ENCODE data around the gene ITPR1.

The ITPR1 gene

GRCh38 chr3:4546346-4547178 lies 53.4 kb downstream of the ITPR1 start:
- H3K4me3 ChIP-seq (ENCODE audit: control insufficient read depth, low read depth, low read length) = no peak overlapping the region
- DNase-seq (ENCODE audit: low read depth) = no peak

GRCh38 chr3:4547799-4548198 lies 54.7 kb downstream of the ITPR1 start:
- H3K4me3 ChIP-seq (ENCODE audit: control insufficient read depth, low read depth, low read length) = no peak overlapping the region
- DNase-seq (ENCODE audit: low read depth) = no peak
- TF ChIP-seq CTCF (conservative IDR thresholded peaks at IDR 0.05; ENCODE audit: control insufficient read depth, insufficient read depth, low read depth, low read length) = no peak

More at GRCh38 chr3:4546346-4547178, 53.4 kb downstream of the ITPR1 start:
- TF ChIP-seq CTCF (conservative IDR thresholded peaks at IDR 0.05; ENCODE audit: control insufficient read depth, insufficient read depth, low read depth, low read length) = no peak

GRCh38 chr3:4548356-4548755 lies 55.2 kb downstream of the ITPR1 start:
- no peak for TF ChIP-seq CTCF (conservative IDR thresholded peaks at IDR 0.05; ENCODE audit: control insufficient read depth, insufficient read depth, low read depth, low read length)
- no peak overlapping the region for H3K4me3 ChIP-seq (ENCODE audit: control insufficient read depth, low read depth, low read length)
- DNase-seq (ENCODE audit: low read depth) = no peak

- TF ChIP-seq CTCF (conservative IDR thresholded peaks at IDR 0.05; ENCODE audit: control insufficient read depth, insufficient read depth, low read depth, low read length) = no peak
- no peak overlapping the region for H3K4me3 ChIP-seq (ENCODE audit: control insufficient read depth, low read depth, low read length)
- DNase-seq (ENCODE audit: low read depth) = no peak
Observed at GRCh38 chr3:4548780-4549179, 55.6 kb downstream of the ITPR1 start.

GRCh38 chr3:4549896-4550295 lies 56.7 kb downstream of the ITPR1 start:
- no peak for DNase-seq (ENCODE audit: low read depth)
- no peak overlapping the region for H3K4me3 ChIP-seq (ENCODE audit: control insufficient read depth, low read depth, low read length)
- TF ChIP-seq CTCF (conservative IDR thresholded peaks at IDR 0.05; ENCODE audit: control insufficient read depth, insufficient read depth, low read depth, low read length) = no peak

- TF ChIP-seq CTCF (conservative IDR thresholded peaks at IDR 0.05; ENCODE audit: control insufficient read depth, insufficient read depth, low read depth, low read length) = no peak
- no peak for DNase-seq (ENCODE audit: low read depth)
Observed at GRCh38 chr3:4551051-4551711, 58.0 kb downstream of the ITPR1 start.

More at GRCh38 chr3:4551051-4551711, 58.0 kb downstream of the ITPR1 start:
- no peak overlapping the region for H3K4me3 ChIP-seq (ENCODE audit: control insufficient read depth, low read depth, low read length)
